ENCODE data around the gene KCNK2. TPM values are rescaled to one million over a fixed set of nuclear protein-coding genes. Genes with fewer than 3 reads are reported as not detected.

Gene KCNK2
- total RNA-seq, 1 experiment from 2014 or later, result 5.7 TPM

GRCh38 chr1:215141460-215141859 lies 58.9 kb downstream of the KCNK2 start:
- H3K4me1 Mint-ChIP-seq (ENCODE audit: insufficient read depth, unreplicated experiment), result peaks cover 6% of the 10 kb centered on the region
- no peaks in the 10 kb centered on the region for H3K27me3 Mint-ChIP-seq (ENCODE audit: insufficient read depth, unreplicated experiment)
- intact Hi-C loops (cut with micrococcal nuclease), result no loop called here
- H3K4me3 Mint-ChIP-seq (ENCODE audit: unreplicated experiment), result no peak overlapping the region
- peaks cover 12% of the 10 kb centered on the region for H3K9me3 Mint-ChIP-seq (ENCODE audit: unreplicated experiment)
- CTCF ChIA-PET, result interaction anchor here (0.6 to 2.0 kb wide), 10 partner anchors 14 to 809 kb away, joined by 3 to 11 read pairs (median 4); no protein-coding TSS in a partner anchor
- no peak for DNase-seq (ENCODE audit: unreplicated experiment)
- POLR2A ChIA-PET, result interaction anchor here (1.2 to 1.7 kb wide), 3 partner anchors 55 to 426 kb away, joined by 3 to 6 read pairs (median 4); partner anchors contain the start of gene KCTD3
- TF ChIP-seq, protein P1, sequence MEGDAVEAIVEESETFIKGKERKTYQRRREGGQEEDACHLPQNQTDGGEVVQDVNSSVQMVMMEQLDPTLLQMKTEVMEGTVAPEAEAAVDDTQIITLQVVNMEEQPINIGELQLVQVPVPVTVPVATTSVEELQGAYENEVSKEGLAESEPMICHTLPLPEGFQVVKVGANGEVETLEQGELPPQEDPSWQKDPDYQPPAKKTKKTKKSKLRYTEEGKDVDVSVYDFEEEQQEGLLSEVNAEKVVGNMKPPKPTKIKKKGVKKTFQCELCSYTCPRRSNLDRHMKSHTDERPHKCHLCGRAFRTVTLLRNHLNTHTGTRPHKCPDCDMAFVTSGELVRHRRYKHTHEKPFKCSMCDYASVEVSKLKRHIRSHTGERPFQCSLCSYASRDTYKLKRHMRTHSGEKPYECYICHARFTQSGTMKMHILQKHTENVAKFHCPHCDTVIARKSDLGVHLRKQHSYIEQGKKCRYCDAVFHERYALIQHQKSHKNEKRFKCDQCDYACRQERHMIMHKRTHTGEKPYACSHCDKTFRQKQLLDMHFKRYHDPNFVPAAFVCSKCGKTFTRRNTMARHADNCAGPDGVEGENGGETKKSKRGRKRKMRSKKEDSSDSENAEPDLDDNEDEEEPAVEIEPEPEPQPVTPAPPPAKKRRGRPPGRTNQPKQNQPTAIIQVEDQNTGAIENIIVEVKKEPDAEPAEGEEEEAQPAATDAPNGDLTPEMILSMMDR (IDR thresholded peaks at IDR 0.05; ENCODE audit: unreplicated experiment), result no peak
- no peak overlapping the region for H3K27ac Mint-ChIP-seq (ENCODE audit: low read depth, unreplicated experiment)
- no TSS peak for BruUV-seq (replicated peaks)
- no peaks in the 10 kb centered on the region for H3K36me3 Mint-ChIP-seq (ENCODE audit: insufficient read depth, unreplicated experiment)

GRCh38 chr1:215143497-215143896 lies 61.0 kb downstream of the KCNK2 start:
- no peak overlapping the region for H3K4me3 Mint-ChIP-seq (ENCODE audit: unreplicated experiment)
- no peaks in the 10 kb centered on the region for H3K27me3 Mint-ChIP-seq (ENCODE audit: insufficient read depth, unreplicated experiment)
- peaks cover 6% of the 10 kb centered on the region for H3K4me1 Mint-ChIP-seq (ENCODE audit: insufficient read depth, unreplicated experiment)
- intact Hi-C loops (cut with micrococcal nuclease), result no loop called here
- H3K36me3 Mint-ChIP-seq (ENCODE audit: insufficient read depth, unreplicated experiment), result no peaks in the 10 kb centered on the region
- CTCF ChIA-PET, result interaction anchor here (0.5 to 8.3 kb wide), 6 partner anchors 292 to 483 kb away, joined by 3 to 208 read pairs (median 5); no protein-coding TSS in a partner anchor
- POLR2A ChIA-PET, result interaction anchor here (4.5 kb wide), 1 partner anchor 333 kb away, joined by 28 read pairs; no protein-coding TSS in a partner anchor
- no peak for DNase-seq (ENCODE audit: unreplicated experiment)
- TF ChIP-seq, protein P1 (IDR thresholded peaks at IDR 0.05; ENCODE audit: unreplicated experiment), result no peak
- peaks cover 12% of the 10 kb centered on the region for H3K9me3 Mint-ChIP-seq (ENCODE audit: unreplicated experiment)
- peak overlapping the region; percentile 7 for H3K27ac Mint-ChIP-seq (ENCODE audit: low read depth, unreplicated experiment)
- no TSS peak for BruUV-seq (replicated peaks)

DNA sequence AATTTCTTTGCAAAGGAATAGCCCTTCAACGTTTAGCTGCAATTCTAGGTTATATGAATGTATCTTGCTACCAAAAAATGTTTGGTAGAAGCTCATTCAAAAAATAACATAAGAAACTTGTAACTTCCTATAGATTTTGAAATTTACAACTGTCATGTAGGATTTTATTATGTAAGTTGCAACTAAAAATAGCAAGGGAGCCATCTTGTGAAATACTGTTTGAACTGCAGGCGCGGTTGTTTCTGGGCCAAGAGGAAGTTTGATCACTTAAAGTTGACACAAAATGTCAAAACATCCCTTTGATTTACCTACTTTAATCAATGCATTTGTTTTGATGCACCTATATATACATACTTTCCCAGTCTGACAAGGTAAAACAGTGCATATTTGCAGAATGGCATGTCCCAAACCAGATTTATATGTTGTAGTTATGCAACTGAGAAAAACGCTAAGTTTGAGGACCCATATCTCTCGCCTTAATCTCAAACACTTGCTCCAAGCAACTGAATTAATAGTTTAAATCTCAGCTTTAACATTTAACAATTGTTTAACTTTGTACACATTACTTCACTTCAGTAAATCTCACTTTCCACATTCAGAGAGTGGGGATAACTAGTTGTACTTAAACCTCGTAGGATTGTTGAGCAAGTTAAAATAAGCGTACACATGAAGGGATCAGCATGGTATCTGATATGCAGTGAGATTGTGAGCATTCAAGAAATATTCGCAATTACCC lies 63.9 kb downstream of the KCNK2 start:
- no peaks in the 10 kb centered on the region for H3K36me3 Mint-ChIP-seq (ENCODE audit: insufficient read depth, unreplicated experiment)
- no peak overlapping the region for H3K27ac Mint-ChIP-seq (ENCODE audit: low read depth, unreplicated experiment)
- peaks cover 12% of the 10 kb centered on the region for H3K9me3 Mint-ChIP-seq (ENCODE audit: unreplicated experiment)
- TF ChIP-seq, protein P1 (IDR thresholded peaks at IDR 0.05; ENCODE audit: unreplicated experiment), result peak; percentile 98
- POLR2A ChIA-PET, result interaction anchor here (0.6 to 4.5 kb wide), 15 partner anchors 11 to 490 kb away, joined by 3 to 28 read pairs (median 3); no protein-coding TSS in a partner anchor
- no peak overlapping the region for H3K4me3 Mint-ChIP-seq (ENCODE audit: unreplicated experiment)
- intact Hi-C loops (cut with micrococcal nuclease), result loop anchor here (1.0 to 5.0 kb wide), 7 partner anchors 70 to 814 kb away; no protein-coding TSS in a partner anchor
- H3K27me3 Mint-ChIP-seq (ENCODE audit: insufficient read depth, unreplicated experiment), result no peaks in the 10 kb centered on the region
- H3K4me1 Mint-ChIP-seq (ENCODE audit: insufficient read depth, unreplicated experiment), result no peaks in the 10 kb centered on the region
- CTCF ChIA-PET, result interaction anchor here (0.5 to 8.3 kb wide), 96 partner anchors 10 to 742 kb away, joined by 3 to 208 read pairs (median 4); no protein-coding TSS in a partner anchor
- peak; percentile 77 for DNase-seq (ENCODE audit: unreplicated experiment)
- BruUV-seq (replicated peaks), result no TSS peak

DNA sequence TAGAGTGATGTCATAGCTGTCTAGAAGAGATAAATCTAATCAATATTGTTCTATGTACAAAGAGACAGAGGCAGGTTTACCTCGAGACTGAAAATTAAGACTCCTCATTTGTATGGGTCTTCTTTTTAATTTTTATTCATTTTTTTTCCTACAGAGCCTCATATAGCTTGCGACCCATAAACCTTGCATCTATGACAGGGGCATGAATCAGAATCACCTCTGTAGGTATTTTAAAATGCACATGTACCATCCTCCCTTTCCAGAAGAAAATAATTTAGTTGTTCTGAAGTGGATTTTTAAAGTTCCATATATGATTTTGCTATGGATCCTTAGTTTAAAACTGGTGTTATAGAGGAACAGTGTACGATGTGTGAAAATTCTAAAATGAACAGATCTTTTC lies 64.5 kb downstream of the KCNK2 start:
- no peak for DNase-seq (ENCODE audit: unreplicated experiment)
- H3K9me3 Mint-ChIP-seq (ENCODE audit: unreplicated experiment), result peaks cover 8% of the 10 kb centered on the region
- no peaks in the 10 kb centered on the region for H3K27me3 Mint-ChIP-seq (ENCODE audit: insufficient read depth, unreplicated experiment)
- H3K4me3 Mint-ChIP-seq (ENCODE audit: unreplicated experiment), result no peak overlapping the region
- no peaks in the 10 kb centered on the region for H3K36me3 Mint-ChIP-seq (ENCODE audit: insufficient read depth, unreplicated experiment)
- CTCF ChIA-PET, result interaction anchor here (0.6 to 8.3 kb wide), 56 partner anchors 10 to 743 kb away, joined by 3 to 208 read pairs (median 4); no protein-coding TSS in a partner anchor
- H3K27ac Mint-ChIP-seq (ENCODE audit: low read depth, unreplicated experiment), result no peak overlapping the region
- intact Hi-C loops (cut with micrococcal nuclease), result loop anchor here (2.0 to 5.0 kb wide), 2 partner anchors 70 to 815 kb away; no protein-coding TSS in a partner anchor
- POLR2A ChIA-PET, result interaction anchor here (0.6 to 4.5 kb wide), 12 partner anchors 11 to 488 kb away, joined by 3 to 28 read pairs (median 3); no protein-coding TSS in a partner anchor
- BruUV-seq (replicated peaks), result no TSS peak
- no peaks in the 10 kb centered on the region for H3K4me1 Mint-ChIP-seq (ENCODE audit: insufficient read depth, unreplicated experiment)
- TF ChIP-seq, protein P1 (IDR thresholded peaks at IDR 0.05; ENCODE audit: unreplicated experiment), result no peak
